Activated CD4-positive, alpha-beta T cell treated with anti-CD3 and anti-CD28 coated beads, Interleukin-2, amount 50 U/mL, for 16 hours (primary cell): ENCODE results near the gene SLX9.
"Not testable (repeated sequence)": the region's sequence is repeated elsewhere in the genome, so short reads cannot be mapped to it uniquely, and the experiment has no call there.

Experiments used
- DNase-seq: peaks from one replicate; pipeline ENCODE4 v3.0.0-alpha.2; 2020

SLX9 gene

GRCh38 chr21:44965251-44966022 is 25.6 kb downstream of the SLX9 start:
- DNase-seq, result peak; percentile 48

- DNase-seq, result no peak
Observed at GRCh38 chr21:44966135-44967081, 26.6 kb downstream of the SLX9 start.

- DNase-seq, result no peak
Observed at GRCh38 chr21:44967082-44968047, 27.5 kb downstream of the SLX9 start.

GRCh38 chr21:44969066-44969670 is 29.3 kb downstream of the SLX9 start:
- DNase-seq, result no peak

GRCh38 chr21:44969931-44970755 is 30.3 kb downstream of the SLX9 start:
- DNase-seq, result no peak

- no peak for DNase-seq
Observed at GRCh38 chr21:44970766-44971671, 31.2 kb downstream of the SLX9 start.

GRCh38 chr21:44971672-44971995 is 31.8 kb downstream of the SLX9 start:
- DNase-seq, result no peak

GRCh38 chr21:44972301-44972814 is 32.5 kb downstream of the SLX9 start:
- DNase-seq, result no peak

- DNase-seq, result no peak
Observed at GRCh38 chr21:44972821-44973220, 33.0 kb downstream of the SLX9 start.

GRCh38 chr21:44973598-44973997 is 33.8 kb downstream of the SLX9 start:
- no peak for DNase-seq

GRCh38 chr21:44974676-44975075 is 34.8 kb downstream of the SLX9 start:
- no peak for DNase-seq

GRCh38 chr21:44975720-44976555 is 36.1 kb downstream of the SLX9 start:
- no peak for DNase-seq

- DNase-seq, result not testable (repeated sequence)
Observed at GRCh38 chr21:44976556-44977393, 36.9 kb downstream of the SLX9 start.

GRCh38 chr21:44977616-44978340 is 37.9 kb downstream of the SLX9 start:
- no peak for DNase-seq

GRCh38 chr21:44979687-44980561 is 40.1 kb downstream of the SLX9 start:
- no peak for DNase-seq
